ENCODE measurements around the gene CDH20.
A peak's percentile ranks its signal among the peaks of the same experiment; 100 is the strongest.

Gene CDH20

DNA sequence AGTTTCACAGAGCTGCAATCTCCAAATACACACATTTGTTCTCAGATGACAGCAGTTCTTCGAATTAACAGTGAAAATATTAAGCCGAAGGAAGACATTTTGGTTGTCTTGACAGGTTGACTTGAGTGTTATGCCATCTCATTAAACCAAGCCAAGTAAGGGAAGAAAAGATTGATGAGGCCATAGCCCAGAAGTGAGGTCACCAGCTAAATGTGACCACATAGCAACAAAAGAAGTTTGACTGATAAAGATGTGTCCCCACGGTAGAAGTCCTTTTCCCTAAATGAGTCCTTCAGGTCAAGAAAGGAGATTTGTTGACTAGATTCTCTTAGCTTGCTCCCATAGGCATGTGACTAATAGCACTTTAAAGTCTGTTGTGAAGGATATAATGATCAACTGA is 156.1 kb downstream of the CDH20 start:
- FAIRE-seq (no peak), DNase-seq (ENCODE audit: extremely low spot score, insufficient read length, low read depth) (no peak)

DNA sequence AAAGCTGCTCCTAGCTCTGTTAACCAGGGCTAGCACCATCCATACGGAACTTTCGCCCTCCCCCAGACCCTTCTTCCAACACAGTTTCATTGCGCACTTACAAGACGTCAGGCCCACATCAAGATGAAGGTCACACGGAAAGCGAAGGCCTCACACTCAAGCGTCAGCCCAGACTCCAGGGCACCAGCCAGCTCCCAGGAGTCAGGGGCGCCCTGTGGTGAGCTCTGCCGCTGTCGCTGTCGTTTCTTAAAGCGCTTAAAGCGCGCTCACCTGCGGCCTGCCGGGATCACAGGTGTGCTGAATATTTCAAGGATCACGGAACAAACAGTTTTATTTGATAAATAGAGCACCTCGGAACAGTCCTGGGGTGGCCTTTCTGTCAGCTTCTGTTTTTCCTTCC is 163.1 kb downstream of the CDH20 start:
- FAIRE-seq (no peak), DNase-seq (ENCODE audit: extremely low spot score, insufficient read length, low read depth) (no peak)

DNA sequence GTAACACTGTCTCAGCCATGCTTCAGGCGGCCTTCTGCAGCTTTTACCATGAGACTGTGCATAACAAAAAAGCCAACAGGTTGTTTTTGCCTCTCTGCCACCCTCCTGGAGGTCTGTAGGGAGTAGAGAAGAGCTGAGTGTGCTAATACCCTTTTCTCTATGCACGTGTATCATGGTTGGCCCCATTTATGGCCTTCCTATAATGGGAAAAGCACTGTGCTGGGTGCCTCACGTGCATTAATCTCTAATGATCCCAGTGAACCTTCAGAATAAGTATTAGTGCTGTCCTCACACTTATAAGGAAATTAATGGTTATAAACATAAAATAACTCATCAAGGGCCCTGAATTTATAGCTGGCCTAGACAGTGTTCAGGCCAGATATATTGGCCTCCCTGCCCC is 164.2 kb downstream of the CDH20 start:
- DNase-seq (ENCODE audit: extremely low spot score, insufficient read length, low read depth) (no peak), FAIRE-seq (no peak)

DNA sequence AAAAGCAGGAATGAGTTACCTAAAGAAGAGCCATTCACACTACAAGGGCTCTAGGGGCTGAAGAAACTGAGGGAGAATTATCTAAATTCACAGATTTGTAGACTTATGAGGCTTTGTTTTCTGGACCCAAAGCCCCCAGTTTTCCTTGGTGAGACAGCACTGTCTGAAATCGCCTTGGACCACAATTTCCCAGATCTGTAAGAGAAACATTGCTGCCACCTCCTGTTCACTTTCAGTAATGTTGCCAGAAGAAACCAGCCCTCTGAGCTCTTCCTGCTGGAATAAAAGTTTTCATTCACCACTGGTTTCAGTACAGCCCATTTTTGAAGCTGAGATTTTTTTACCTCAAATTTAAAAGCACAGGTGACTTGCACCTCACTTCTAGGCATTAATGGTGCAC is 169.2 kb downstream of the CDH20 start:
- DNase-seq (ENCODE audit: extremely low spot score, insufficient read length, low read depth): peak; percentile 2
- FAIRE-seq: peak; percentile 83

DNA sequence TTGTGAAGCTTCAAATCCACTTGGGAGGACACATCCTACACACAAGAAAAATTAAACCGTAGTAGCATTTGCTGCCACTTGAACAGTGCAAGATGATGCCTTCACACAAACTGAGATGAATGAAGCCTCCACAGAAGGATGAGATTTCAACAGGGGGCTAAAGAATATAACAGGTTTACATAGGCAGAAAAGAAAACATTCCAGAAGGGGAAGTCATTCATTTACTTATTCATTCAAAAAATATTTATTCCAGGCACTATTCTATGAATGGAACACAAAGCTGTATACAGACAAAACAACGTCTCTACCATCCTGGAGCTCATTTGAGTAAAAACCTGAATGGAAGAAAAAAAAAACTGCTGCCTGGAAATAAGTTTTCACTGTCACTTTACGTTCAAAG is 170.5 kb downstream of the CDH20 start:
- FAIRE-seq (no peak), DNase-seq (ENCODE audit: extremely low spot score, insufficient read length, low read depth) (no peak)

DNA sequence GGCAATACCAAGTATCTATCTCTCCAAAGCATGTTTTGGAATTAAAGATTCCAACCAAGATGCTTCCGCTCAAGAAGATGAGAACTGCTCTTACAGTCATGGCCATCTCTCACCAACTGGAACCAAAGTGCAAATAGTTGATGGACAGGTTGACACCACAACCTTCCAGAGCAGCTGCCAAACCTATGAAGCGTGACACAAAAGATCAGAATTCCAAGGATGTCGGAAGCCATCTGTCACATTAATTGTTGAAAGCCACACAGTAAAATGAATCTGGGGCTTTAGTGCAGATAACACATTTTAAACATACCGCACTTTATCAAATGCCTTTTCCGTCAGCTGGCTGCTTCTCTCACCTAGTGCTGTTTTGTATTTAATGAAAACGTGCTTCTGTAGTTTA is 195.7 kb downstream of the CDH20 start:
- no peak for DNase-seq (ENCODE audit: extremely low spot score, insufficient read length, low read depth)
- FAIRE-seq: no peak

DNA sequence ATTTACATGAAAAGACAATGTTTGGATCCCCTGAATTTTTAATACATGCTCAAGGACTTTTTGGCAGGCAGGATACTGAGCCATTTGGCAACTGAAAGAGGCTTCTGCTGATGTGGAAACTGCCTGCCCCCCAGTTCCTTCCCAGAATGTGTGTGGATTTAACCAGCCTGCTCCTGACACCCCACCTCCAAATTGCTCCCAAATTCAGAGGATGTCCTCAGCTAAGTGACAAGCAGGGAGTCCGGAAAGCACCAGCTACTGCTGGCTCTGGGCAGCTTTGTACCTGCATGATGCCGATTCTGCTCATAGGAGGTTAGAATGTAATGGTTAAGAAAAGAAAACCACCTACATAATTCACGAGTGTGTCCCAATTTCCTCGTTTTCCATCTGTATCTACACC is 197.5 kb downstream of the CDH20 start:
- no peak for DNase-seq (ENCODE audit: extremely low spot score, insufficient read length, low read depth)
- FAIRE-seq: no peak

DNA sequence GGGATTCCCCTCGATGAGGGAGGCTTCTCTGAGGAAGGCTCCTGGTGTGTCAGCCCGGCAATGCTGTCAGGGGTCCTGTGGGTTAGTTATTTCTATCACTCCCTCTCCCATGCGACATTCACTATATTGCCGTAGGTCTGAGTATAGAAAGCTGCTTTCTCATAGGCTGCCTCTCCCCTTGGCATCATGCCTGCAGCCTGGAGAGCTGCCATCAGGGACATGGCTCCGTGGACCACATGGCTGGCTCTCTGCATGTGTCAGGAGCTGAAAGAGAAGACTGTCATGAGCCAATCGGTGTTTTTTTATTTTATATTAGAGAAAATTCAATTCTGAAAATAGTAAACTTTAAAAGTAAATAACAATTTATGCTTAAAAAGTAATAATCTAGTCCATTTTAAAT is 198.0 kb downstream of the CDH20 start:
- DNase-seq (ENCODE audit: extremely low spot score, insufficient read length, low read depth) (no peak), FAIRE-seq (no peak)

DNA sequence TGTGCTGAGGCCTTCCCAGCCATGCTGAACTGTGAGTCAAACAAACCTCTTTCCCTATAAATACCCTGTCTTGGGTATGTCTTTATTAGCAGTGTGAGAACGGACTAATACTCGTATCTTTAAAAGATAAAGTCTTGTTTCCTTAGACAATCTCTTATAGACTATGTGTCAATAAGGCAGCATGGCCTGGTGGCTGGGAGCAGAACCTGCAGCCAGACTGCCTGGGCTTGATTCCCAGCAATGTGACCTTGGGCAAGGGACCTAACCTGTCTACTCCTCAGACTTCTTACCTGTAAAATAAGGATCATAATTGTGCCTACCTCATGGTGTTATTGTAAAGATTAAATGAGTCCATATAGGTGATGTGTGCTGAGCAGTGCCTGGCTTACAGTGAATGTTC is 198.7 kb downstream of the CDH20 start:
- no peak for DNase-seq (ENCODE audit: extremely low spot score, insufficient read length, low read depth)
- no peak for FAIRE-seq

DNA sequence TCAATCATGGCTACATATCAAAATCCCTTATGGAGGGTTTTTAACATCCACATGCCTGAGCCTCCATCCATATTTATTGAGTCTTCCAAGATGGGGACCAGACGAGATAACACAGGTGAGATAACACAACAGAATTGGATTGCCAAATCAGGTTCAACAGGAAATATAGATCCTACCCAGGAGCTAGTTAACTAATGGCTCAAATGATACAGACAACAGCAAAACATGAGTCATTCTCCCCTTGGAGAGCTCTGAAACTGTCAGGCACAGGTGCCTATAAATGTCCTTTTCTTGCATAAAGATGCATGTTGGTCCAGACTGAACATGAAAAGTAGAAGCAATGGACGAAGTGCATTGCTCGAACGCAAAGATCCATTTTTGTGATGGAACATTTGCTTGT is 202.2 kb downstream of the CDH20 start:
- FAIRE-seq (no peak), DNase-seq (ENCODE audit: extremely low spot score, insufficient read length, low read depth) (no peak)

DNA sequence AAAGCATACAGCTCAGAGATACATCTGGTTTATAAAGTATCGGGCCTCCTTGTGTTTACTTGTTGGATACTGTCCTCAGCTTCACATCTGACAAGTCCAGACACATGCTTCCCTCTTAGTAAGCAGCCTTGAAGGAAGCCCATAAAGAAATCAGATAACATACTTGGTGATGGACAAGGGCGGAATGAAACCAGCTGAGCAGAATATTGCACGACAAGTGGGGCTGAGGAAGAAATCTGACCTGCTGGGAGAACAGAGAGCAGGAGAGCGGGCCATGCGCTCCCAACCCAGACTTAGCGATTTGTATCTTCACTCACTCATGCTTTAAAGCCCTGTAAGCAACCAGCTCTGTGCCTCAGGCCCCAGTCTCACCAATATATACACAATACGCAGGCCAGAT is 208.4 kb downstream of the CDH20 start:
- FAIRE-seq (no peak), DNase-seq (ENCODE audit: extremely low spot score, insufficient read length, low read depth) (no peak)

DNA sequence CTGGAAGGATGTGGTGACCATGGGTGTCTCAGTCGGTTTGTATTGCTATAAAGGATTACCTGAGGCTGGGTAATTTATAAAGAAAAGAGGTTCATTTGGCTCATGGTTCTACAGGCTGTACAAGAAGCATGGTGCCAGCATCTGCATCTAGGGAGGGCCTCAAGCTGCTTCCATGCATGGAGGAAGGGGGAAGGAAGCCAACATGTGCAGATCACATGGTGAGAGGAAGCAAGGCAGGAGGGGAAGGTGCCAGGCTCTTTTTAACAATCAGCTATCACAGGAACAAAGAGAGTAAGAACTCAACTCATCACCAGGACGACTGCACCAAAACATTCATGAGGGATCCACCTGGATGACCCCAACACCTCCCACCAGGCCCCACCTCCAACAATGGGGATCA is 209.4 kb downstream of the CDH20 start:
- no peak for FAIRE-seq
- no peak for DNase-seq (ENCODE audit: extremely low spot score, insufficient read length, low read depth)

DNA sequence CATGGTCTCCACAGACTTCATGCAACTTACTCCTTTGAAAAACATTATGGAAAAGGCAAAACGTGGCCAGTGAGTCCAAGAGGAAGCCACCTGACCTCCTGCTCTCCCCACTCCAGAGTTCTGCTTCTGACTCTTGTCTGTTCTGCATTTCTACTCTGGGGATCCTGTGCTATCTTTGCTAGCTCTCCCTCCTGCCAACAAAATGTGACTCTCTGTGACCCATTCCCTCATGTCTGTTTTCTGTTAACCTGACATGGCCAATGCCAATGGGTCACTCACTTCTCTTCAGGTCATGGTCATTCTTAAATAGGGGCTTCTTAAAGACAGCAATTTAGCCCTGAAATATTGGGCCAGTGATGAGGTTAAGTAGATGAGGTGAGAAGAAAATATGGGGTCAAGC is 210.3 kb downstream of the CDH20 start:
- DNase-seq (ENCODE audit: extremely low spot score, insufficient read length, low read depth) (no peak), FAIRE-seq (no peak)

DNA sequence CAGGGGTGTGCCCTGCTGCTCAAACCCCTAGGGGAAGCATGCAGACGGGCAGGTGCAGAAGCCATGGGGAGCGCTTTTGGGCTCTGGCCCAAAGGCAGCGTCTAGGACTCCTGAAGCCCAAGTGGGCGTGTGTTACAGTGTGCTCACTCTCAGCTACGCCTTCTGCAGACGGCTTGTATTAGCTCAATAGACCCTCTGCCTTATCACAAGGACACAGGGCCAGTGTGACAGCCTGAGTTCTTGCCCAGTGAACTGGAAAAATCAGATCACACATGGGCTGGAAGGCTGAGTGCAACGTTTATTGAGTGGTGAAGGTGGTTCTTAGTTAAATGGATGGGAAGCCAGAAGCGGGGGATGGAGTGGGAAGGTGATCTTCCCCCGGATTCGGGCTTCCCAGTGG is 210.9 kb downstream of the CDH20 start:
- no peak for FAIRE-seq
- DNase-seq (ENCODE audit: extremely low spot score, insufficient read length, low read depth): no peak

DNA sequence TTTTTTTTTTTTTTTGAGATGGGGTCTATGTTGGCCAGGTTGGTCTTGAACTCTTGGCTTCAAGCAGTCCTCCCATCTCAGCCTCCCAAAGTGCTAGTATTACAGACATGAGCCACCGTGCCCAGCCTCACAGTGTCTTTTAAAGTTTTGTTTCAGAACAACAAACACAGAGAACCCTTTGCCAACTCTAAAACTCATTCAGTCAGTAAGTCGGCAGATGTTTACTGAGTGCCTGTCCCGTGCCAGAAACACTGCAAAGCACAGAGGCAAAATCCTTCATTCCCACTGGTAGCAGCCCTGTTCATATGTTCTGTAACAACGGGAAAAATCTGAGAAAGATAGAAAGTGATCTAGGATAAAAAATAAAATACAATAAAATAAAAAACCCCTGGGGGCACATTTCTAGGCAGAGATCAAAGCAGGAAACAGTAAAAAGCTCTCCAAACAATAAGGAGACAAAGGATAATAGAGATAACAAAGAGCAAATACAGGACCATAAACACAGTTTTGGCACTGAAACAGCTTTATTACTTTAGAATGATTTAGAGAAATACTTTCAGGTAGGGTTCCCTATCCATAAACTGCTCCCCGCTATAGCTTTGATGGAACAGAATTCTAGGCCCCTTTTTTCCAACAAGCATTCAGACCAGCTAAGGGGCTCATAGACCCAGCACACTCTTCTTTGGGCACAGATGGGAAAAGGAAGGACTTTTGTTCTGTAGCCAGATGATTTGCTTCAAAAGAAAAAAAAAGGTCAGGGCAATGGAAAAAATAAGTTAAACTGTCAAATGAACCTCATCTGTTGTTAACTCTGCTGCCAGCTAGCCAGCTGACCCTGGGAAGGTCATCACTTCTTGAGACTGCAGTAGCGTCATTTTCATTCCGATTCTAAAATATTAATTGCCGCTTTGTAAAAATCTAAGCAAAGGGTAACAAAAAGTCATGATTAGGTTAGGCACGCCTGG is 212.3 kb downstream of the CDH20 start:
- DNase-seq (ENCODE audit: extremely low spot score, insufficient read length, low read depth) (no peak), FAIRE-seq (no peak)

DNA sequence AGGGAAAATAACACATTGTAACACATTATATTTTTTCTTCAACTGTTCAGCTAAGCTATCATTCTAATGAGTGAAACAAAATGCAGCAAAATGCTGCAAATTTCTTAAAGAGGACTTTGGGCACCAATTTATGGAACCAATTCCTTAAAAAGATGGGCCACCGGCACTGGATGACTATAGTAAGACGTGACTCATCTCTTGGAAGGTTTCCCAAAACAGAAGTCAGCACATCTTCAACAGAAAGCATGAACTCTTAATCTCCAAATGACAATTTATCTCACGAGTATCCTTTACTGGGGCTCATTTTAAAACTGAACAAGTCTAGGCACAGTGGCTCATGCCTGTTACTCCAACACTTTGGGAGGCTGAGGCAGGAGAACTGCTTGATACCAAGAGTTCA is 213.4 kb downstream of the CDH20 start:
- DNase-seq (ENCODE audit: extremely low spot score, insufficient read length, low read depth) (no peak), FAIRE-seq (no peak)

DNA sequence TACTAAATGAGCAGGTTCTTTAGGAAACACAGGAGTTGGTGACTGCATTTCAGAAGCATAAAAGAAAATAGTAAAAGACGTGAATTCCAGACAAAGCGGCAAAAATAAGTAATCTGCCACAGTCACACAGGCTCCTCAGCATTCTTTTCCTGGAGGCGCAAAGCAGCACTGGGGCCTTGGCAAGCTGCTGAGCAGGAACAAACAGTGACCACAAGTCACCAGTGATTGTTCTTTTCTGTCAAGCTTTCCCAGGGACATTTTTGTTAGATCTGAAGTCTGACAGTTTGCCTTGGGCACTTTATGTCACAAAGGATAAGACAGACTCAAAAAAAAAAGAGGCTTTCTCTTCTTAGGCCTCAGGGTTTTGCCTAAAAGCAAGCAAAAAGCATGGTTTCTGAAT is 216.2 kb downstream of the CDH20 start:
- DNase-seq (ENCODE audit: extremely low spot score, insufficient read length, low read depth) (no peak), FAIRE-seq (no peak)

DNA sequence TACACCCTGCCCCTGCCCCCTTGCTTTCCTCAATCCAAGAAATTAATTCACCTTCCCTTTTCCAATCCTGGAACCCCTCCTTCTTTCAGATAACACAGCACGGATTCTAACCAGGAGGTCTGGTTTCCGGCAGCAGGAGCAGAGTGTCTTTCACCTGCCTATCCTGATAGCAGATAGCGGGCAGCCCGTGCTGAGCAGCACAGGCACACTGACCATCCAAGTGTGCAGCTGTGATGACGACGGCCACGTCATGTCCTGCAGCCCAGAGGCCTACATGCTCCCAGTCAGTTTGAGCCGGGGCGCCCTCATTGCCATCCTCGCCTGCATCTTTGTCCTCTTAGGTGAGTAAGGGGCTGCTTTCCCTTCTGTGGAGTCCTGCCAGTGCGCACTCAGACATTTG is 216.7 kb downstream of the CDH20 start:
- FAIRE-seq: no peak
- no peak for DNase-seq (ENCODE audit: extremely low spot score, insufficient read length, low read depth)

DNA sequence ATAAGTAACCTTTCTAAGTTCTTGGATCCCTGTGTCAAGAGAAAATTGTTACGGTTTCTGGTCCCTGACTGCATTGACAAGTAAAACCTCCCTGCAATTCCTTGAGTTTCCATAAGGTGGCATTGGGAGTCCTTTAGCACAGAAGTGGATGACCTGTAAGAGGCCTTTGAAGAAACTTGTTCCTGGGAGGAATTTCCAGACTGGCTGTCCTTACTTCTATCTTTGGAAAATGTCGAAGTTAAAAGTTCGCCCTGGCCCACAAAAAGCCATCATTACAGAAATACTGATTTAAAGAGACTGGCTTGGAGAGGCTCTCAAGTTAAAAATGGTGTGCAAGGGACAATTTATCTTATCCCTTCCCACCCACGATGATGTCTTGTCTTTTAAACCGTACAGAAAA is 218.4 kb downstream of the CDH20 start:
- DNase-seq (ENCODE audit: extremely low spot score, insufficient read length, low read depth) (peak; percentile 12), FAIRE-seq (peak; percentile 74)

DNA sequence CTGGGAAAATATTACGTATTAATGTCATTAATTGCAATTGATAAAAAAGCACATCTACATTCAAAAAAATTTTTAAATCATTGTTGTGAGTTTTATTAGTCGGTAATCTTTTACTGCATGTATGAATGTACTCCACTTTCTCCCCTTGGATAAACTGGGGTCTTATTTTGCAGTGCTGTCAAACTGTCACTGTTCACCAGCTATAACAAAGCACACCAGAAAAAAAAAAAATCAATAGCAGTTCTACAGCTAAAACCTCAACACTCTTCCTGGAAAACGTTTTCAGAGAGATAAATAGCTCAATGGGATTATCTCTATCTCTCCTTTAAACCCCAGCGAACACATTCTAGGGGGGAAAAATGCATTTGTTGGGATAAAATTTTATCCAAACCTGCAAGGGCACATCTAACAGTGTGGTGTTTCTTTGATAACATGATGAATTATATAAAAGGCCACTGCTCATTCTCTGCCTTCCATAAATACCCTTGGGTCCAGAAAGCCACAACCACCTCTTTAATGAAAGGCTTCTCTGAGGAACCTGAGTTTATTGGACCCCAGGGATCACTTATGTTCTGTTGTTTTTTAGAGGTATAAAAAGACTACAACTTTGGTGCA is 219.9 kb downstream of the CDH20 start:
- FAIRE-seq: no peak

DNA sequence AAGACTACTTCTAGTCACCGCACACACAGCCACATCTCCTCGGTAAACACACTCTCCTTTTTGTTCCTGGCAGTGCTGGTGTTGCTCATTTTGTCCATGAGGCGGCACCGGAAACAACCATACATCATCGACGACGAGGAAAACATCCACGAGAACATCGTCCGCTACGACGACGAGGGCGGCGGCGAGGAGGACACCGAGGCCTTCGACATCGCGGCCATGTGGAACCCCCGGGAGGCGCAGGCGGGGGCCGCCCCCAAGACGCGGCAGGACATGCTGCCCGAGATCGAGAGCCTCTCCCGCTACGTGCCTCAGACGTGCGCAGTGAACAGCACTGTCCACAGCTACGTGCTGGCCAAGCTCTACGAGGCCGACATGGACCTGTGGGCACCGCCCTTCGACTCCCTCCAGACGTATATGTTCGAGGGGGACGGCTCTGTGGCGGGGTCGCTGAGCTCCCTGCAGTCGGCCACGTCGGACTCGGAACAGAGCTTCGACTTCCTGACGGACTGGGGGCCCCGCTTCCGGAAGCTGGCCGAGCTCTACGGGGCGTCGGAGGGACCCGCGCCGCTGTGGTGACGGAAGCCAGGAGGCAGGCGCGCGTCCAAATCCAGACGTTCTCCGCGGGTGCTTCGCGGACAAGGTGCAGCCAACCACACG is 221.0 kb downstream of the CDH20 start:
- no peak for FAIRE-seq
- no peak for DNase-seq (ENCODE audit: extremely low spot score, insufficient read length, low read depth)

More for the DNA sequence above, 219.9 kb downstream of the CDH20 start:
- no peak for DNase-seq (ENCODE audit: extremely low spot score, insufficient read length, low read depth)

Measured in GM18507 (cell line).